GM12878 (cell line): Measurements from ENCODE around the gene P4HA2. TPM values are rescaled to one million over a fixed set of nuclear protein-coding genes. Genes with fewer than 3 reads are reported as not detected.

Source experiments
- ATAC-seq: fragments of 200-7000 bp; cut with Tn5 transposase; 3 replicates; pipeline ENCODE4 v1.9.1; 2020; ENCODE audit warnings: mild to moderate bottlenecking, moderate library complexity
- BruUV-seq: library from RNA; stranded (reverse); fragments of 400-500 nt; replicated peaks from 2 replicates; lab custom pipeline; 2021; lab: Mats Ljungman, UMichigan
- CTCF ChIA-PET: fragments of 300-600 bp; sonication (Branson Sonifier 250); formaldehyde crosslinking; extraction: SDS; loops from one replicate; lab custom pipeline; 2021; ENCODE audit warnings: inconsistent platforms; lab: Yijun Ruan, JAX
- POLR2A ChIA-PET: fragments of 350-600 bp; formaldehyde crosslinking; extraction: SDS; loops from one replicate; lab custom pipeline; 2021; ENCODE audit warnings: inconsistent platforms; lab: Charles Lee
- RAD21 ChIA-PET: fragments of 300-600 bp; sonication (Branson Sonifier 250); formaldehyde crosslinking; loops from one replicate; lab custom pipeline; 2023; ENCODE audit warnings: antibody characterized with exemption; ENCODE audit not compliant: unreplicated experiment; lab: Charles Lee
- SMC1A ChIA-PET: fragments of 300-600 bp; sonication (Branson Sonifier 250); formaldehyde crosslinking; loops from one replicate; lab custom pipeline; 2023; ENCODE audit not compliant: unreplicated experiment, uncharacterized antibody; lab: Charles Lee
- DNase-seq: peaks from one replicate; pipeline ENCODE4 v3.0.0-alpha.2; 2011; ENCODE audit warnings: low read depth, low spot score
- FAIRE-seq: peaks from 3 replicates; lab custom pipeline; 2011; peaks lifted over from hg19 to GRCh38; lab: Jason Lieb, UNC
- H2AFZ ChIP-seq: 2 replicates; pipeline ENCODE4 v1.6.0; 2011; ENCODE audit warnings: low read depth, low read length, control low read depth; ENCODE audit not compliant: control insufficient read depth
- H3K27ac ChIP-seq: 2 replicates; pipeline ENCODE4 v1.5.1; 2011; ENCODE audit warnings: control low read depth; ENCODE audit not compliant: control insufficient read depth, insufficient read depth
- H3K27me3 ChIP-seq, 2 experiments: replicated peaks in 1 of 2; 2 replicates each; pipeline versions ENCODE4 v1.6.0 to v1.6.1; 2011; ENCODE audit warnings: low read length in 1 of 2; ENCODE audit not compliant: control insufficient read depth in 2 of 2, insufficient read depth in 2 of 2
- H3K36me3 ChIP-seq, 2 experiments: 2 replicates each; pipeline ENCODE4 v1.5.1; 2011; ENCODE audit warnings: low read length in 1 of 2; ENCODE audit not compliant: control insufficient read depth in 2 of 2, insufficient read depth in 2 of 2
- H3K4me1 ChIP-seq: 2 replicates; pipeline ENCODE4 v1.6.1; 2011; ENCODE audit warnings: mild to moderate bottlenecking, low read length, moderate library complexity, mixed read lengths; ENCODE audit not compliant: control insufficient read depth, insufficient read depth
- H3K4me2 ChIP-seq: 2 replicates; pipeline ENCODE4 v1.6.0; 2011; ENCODE audit warnings: control low read depth; ENCODE audit not compliant: control insufficient read depth, insufficient read depth
- H3K4me3 ChIP-seq: fragments of 200-600 bp; sonication (generic); 2 replicates; pipeline ENCODE4 v1.5.1; 2016
- H3K79me2 ChIP-seq: 2 replicates; pipeline ENCODE4 v1.6.0; 2011; ENCODE audit warnings: low read length; ENCODE audit not compliant: control insufficient read depth, insufficient read depth
- H3K9ac ChIP-seq: 2 replicates; pipeline ENCODE4 v1.8.0; 2011; ENCODE audit warnings: low read length, control low read depth, mixed read lengths; ENCODE audit not compliant: control insufficient read depth, insufficient read depth
- H3K9me3 ChIP-seq: replicated peaks from 3 replicates; pipeline ENCODE4 v1.5.1; 2011; ENCODE audit warnings: mild to moderate bottlenecking, low read length; ENCODE audit not compliant: control insufficient read depth, insufficient read depth
- H4K20me1 ChIP-seq: 2 replicates; pipeline ENCODE4 v1.6.0; 2011; ENCODE audit not compliant: control insufficient read depth, insufficient read depth
- CHD2 ChIP-seq: IDR thresholded peaks from 2 replicates; pipeline ENCODE4 v1.6.1; 2011; ENCODE audit warnings: low read depth, low read length, improper control_type of control experiment, borderline replicate concordance
- CREB1 ChIP-seq: IDR thresholded peaks from 2 replicates; pipeline ENCODE4 v1.6.1; 2012; ENCODE audit warnings: low read depth, mild to moderate bottlenecking, inconsistent platforms
- FOXM1 ChIP-seq: IDR thresholded peaks from 2 replicates; pipeline ENCODE4 v1.6.1; 2012; ENCODE audit warnings: low read depth, mild to moderate bottlenecking, inconsistent platforms, low read length, moderate library complexity
- HCFC1 ChIP-seq: fragments of 150-350 bp; IDR thresholded peaks from 2 replicates; pipeline ENCODE4 v1.6.1; 2014; ENCODE audit warnings: low read length
- MEF2A ChIP-seq: IDR thresholded peaks from 2 replicates; pipeline ENCODE4 v1.6.1; 2011; ENCODE audit warnings: low read depth, mild to moderate bottlenecking, low read length, moderate library complexity; ENCODE audit not compliant: insufficient read depth
- MEF2B ChIP-seq: fragments of 450-650 bp; IDR thresholded peaks from 2 replicates; pipeline ENCODE4 v1.6.1; 2018; ENCODE audit warnings: mild to moderate bottlenecking, moderate library complexity; ENCODE audit not compliant: partially characterized antibody, poor library complexity, severe bottlenecking
- MTA2 ChIP-seq: fragments of 450-650 bp; IDR thresholded peaks from 2 replicates; pipeline ENCODE4 v1.6.1; 2016; ENCODE audit warnings: low read depth, mild to moderate bottlenecking, moderate library complexity
- STAT3 ChIP-seq: IDR thresholded peaks from 2 replicates; pipeline ENCODE4 v1.6.1; 2011; ENCODE audit warnings: low read depth, low read length, improper control_type of control experiment
- SUZ12 ChIP-seq: fragments of 200-600 bp; sonication (generic); IDR thresholded peaks from one replicate; pipeline ENCODE4 v1.6.1; 2018; ENCODE audit warnings: antibody characterized with exemption, mild to moderate bottlenecking; ENCODE audit not compliant: unreplicated experiment
- YBX1 ChIP-seq: fragments of 450-650 bp; IDR thresholded peaks from 2 replicates; pipeline ENCODE4 v1.6.1; 2016; ENCODE audit warnings: antibody characterized with exemption
- ZBTB40 ChIP-seq: fragments of 450-650 bp; IDR thresholded peaks from 2 replicates; pipeline ENCODE4 v1.6.1; 2016; ENCODE audit warnings: mild to moderate bottlenecking, moderate library complexity, borderline replicate concordance
- ZNF384 ChIP-seq: IDR thresholded peaks from 2 replicates; pipeline ENCODE4 v1.6.1; 2012; ENCODE audit warnings: low read depth, mild to moderate bottlenecking, low read length, improper control_type of control experiment, borderline replicate concordance
- ZNF592 ChIP-seq: fragments of 450-650 bp; IDR thresholded peaks from 2 replicates; pipeline ENCODE4 v1.6.1; 2017; ENCODE audit warnings: mild to moderate bottlenecking, moderate library complexity
- WGBS: methylation state at CpG from one replicate; pipeline ENCODE4 v1.1.6; 2016; ENCODE audit warnings: low lambda C conversion rate; ENCODE audit not compliant: insufficient replicate concordance, insufficient coverage; ENCODE audit errors: missing lambda C conversion rate; 5-methylcytosine and 5-hydroxymethylcytosine counted together
- in situ Hi-C: fragments of 300-500 bp; cut with MboI; formaldehyde crosslinking; loops from 9 replicates; pipeline ENCODE4 v1.14.3; 2018; ENCODE audit warnings: mixed read lengths
- intact Hi-C: fragments of 100-400 bp; cut with micrococcal nuclease; formaldehyde crosslinking; loops from one replicate; pipeline ENCODE4 v1.14.2; 2022; ENCODE audit not compliant: unreplicated experiment
- polyA plus RNA-seq, 11 experiments: library from polyadenylated mRNA; depleted of rRNA in 4 of 11; unstranded in 6 of 11; stranded (reverse) in 5 of 11; fragments of >200 nt; fragmentation: Nextera tagmentation in 4 of 11; fragmentation: Illumina TruSeq in 1 of 11; extraction: Ambion mirVana in 4 of 11; extraction: Trizol in 1 of 11; gene quantifications; 1 replicate in 1 of 11; 2 replicates in 10 of 11; pipeline versions ENCODE4 v1.2.1 to v1.2.3, GENCODE V29; 2011 to 2016; ENCODE audit warnings: inconsistent platforms in 2 of 11, missing spikeins in 2 of 11, low read depth in 1 of 11
- total RNA-seq, 4 experiments: library from RNA; depleted of rRNA in 3 of 4; stranded (reverse); fragments of >200 nt in 3 of 4; fragmentation: Illumina TruSeq in 1 of 4; extraction: Trizol in 1 of 4; gene quantifications; 2 replicates each; pipeline versions ENCODE4 v1.2.1 to v1.2.3, GENCODE V29; 2013 to 2021

The P4HA2 gene
- total and polyA plus RNA-seq, 10 of the 15 experiments (the other 5 are each of a cell fraction or from before 2014, with no cell fraction given), result 4.7 to 10.9 (median 7.5) TPM

- TF ChIP-seq ZBTB40, result no peak
These were observed 43.1 kb upstream of the P4HA2 start (continued) for GRCh38 chr5:132270706-132271105.

- Histone ChIP-seq H3K36me3 (no peaks in the 10 kb centered on the region), H3K9ac (no peak overlapping the region), H3K4me2 (no peak overlapping the region), H2AFZ (no peak overlapping the region), H4K20me1 (no peaks in the 10 kb centered on the region), H3K27ac (no peak overlapping the region), H3K4me3 (no peak overlapping the region), H3K4me1 (peaks cover 34% of the 10 kb centered on the region), H3K27me3 (no peaks in the 10 kb centered on the region), H3K9me3 (no peaks in the 10 kb centered on the region), H3K79me2 (no peaks in the 10 kb centered on the region)
- SMC1A ChIA-PET, result interaction anchor here (1.4 to 4.3 kb wide), 4 partner anchors 10 to 33 kb away, joined by 4 to 33 read pairs (median 6); no protein-coding TSS in a partner anchor
- in situ Hi-C loops, result no loop called here
- FAIRE-seq (no peak), ATAC-seq (no peak), DNase-seq (no peak)
- CTCF ChIA-PET, result interaction anchor here (0.9 to 11.6 kb wide), 5 partner anchors 11 to 102 kb away, joined by 3 to 117 read pairs (median 3); no protein-coding TSS in a partner anchor
- POLR2A ChIA-PET, result interaction anchor here (1.1 to 3.3 kb wide), 3 partner anchors 9 to 32 kb away, joined by 3 to 10 read pairs (median 5); partner anchors contain the start of gene SLC22A4
- WGBS, result 40% methylated on average over 1 of the region's 1 CpG
- intact Hi-C loops, result loop anchor here (5.0 kb wide), 2 partner anchors 102 to 232 kb away; no protein-coding TSS in a partner anchor
- RAD21 ChIA-PET, result interaction anchor here (1.8 to 3.1 kb wide), 4 partner anchors 24 to 88 kb away, joined by 5 to 26 read pairs (median 8); partner anchors contain the start of genes P4HA2 and SLC22A4
- BruUV-seq, result no TSS peak
- TF ChIP-seq MEF2B (no peak), MEF2A (no peak), ZNF384 (no peak), CHD2 (no peak), CREB1 (no peak), MTA2 (no peak), HCFC1 (no peak), STAT3 (no peak), SUZ12 (no peak), FOXM1 (no peak), ZNF592 (no peak), YBX1 (no peak)
These were observed 42.6 kb upstream of the P4HA2 start for GRCh38 chr5:132270335-132270665.
